ENCODE data around the gene SPTY2D1.
A peak's percentile ranks its signal among the peaks of the same experiment; 100 is the strongest.
"Not testable (repeated sequence)": the region's sequence is repeated elsewhere in the genome, so short reads cannot be mapped to it uniquely, and the experiment has no call there.

SPTY2D1 gene

GRCh38 chr11:18634140-18635032, at the start of gene SPTY2D1:
TSS of gene SPTY2D1 (minus strand) at chr11:18634342. CDS start at chr11:18634257, 85 bp downstream.
- no peaks in the 10 kb centered on the region for H3K4me1 ChIP-seq (ENCODE audit: insufficient read depth, insufficient read length)
- H3K9me3 ChIP-seq (ENCODE audit: insufficient read depth, low read length), result no peaks in the 10 kb centered on the region
- no peaks in the 10 kb centered on the region for H3K36me3 ChIP-seq (ENCODE audit: insufficient read depth, insufficient read length, low read length)
- H3K9ac ChIP-seq (ENCODE audit: insufficient read length, low read depth), result peak within 1 kb of the TSS; percentile 93
- peak; percentile 94 for DNase-seq (ENCODE audit: low read depth, low spot score)
- peak within 1 kb of the TSS; percentile 94 for H3K4me3 ChIP-seq (ENCODE audit: insufficient read length, low read depth)
- TF ChIP-seq YY1 (IDR thresholded peaks at IDR 0.05; ENCODE audit: insufficient read depth, insufficient read length) (no peak), SUZ12 (IDR thresholded peaks at IDR 0.05; ENCODE audit: extremely low read depth, insufficient read depth, insufficient read length) (no peak), ZNF274 (IDR thresholded peaks at IDR 0.05; ENCODE audit: low read depth, low read length) (no peak)
- no peaks in the 10 kb centered on the region for H3K27me3 ChIP-seq (ENCODE audit: insufficient read depth, insufficient read length)

GRCh38 chr11:18682466-18682865, 48.3 kb upstream of the SPTY2D1 start:
- Histone ChIP-seq H3K4me1 (ENCODE audit: insufficient read depth, insufficient read length) (no peaks in the 10 kb centered on the region), H3K36me3 (ENCODE audit: insufficient read depth, insufficient read length, low read length) (no peaks in the 10 kb centered on the region), H3K9ac (ENCODE audit: insufficient read length, low read depth) (no peak overlapping the region), H3K27me3 (ENCODE audit: insufficient read depth, insufficient read length) (no peaks in the 10 kb centered on the region), H3K4me3 (ENCODE audit: insufficient read length, low read depth) (no peak overlapping the region), H3K9me3 (ENCODE audit: insufficient read depth, low read length) (no peaks in the 10 kb centered on the region)
- TF ChIP-seq ZNF274 (IDR thresholded peaks at IDR 0.05; ENCODE audit: low read depth, low read length), result no peak
- no peak for TF ChIP-seq SUZ12 (IDR thresholded peaks at IDR 0.05; ENCODE audit: extremely low read depth, insufficient read depth, insufficient read length)
- DNase-seq (ENCODE audit: low read depth, low spot score), result no peak

- not testable (repeated sequence) for H3K27me3 ChIP-seq (ENCODE audit: insufficient read depth, insufficient read length); H3K36me3 ChIP-seq (ENCODE audit: insufficient read depth, insufficient read length, low read length); H3K9ac ChIP-seq (ENCODE audit: insufficient read length, low read depth); H3K4me3 ChIP-seq (ENCODE audit: insufficient read length, low read depth); H3K4me1 ChIP-seq (ENCODE audit: insufficient read depth, insufficient read length); H3K9me3 ChIP-seq (ENCODE audit: insufficient read depth, low read length); DNase-seq (ENCODE audit: low read depth, low spot score)
Measured at GRCh38 chr11:18681949-18682348, 47.8 kb upstream of the SPTY2D1 start.

- TF ChIP-seq SUZ12 (IDR thresholded peaks at IDR 0.05; ENCODE audit: extremely low read depth, insufficient read depth, insufficient read length) (no peak), ZNF274 (IDR thresholded peaks at IDR 0.05; ENCODE audit: low read depth, low read length) (no peak), YY1 (IDR thresholded peaks at IDR 0.05; ENCODE audit: insufficient read depth, insufficient read length) (no peak)
- no peaks in the 10 kb centered on the region for H3K4me1 ChIP-seq (ENCODE audit: insufficient read depth, insufficient read length)
- H3K9ac ChIP-seq (ENCODE audit: insufficient read length, low read depth), result no peak overlapping the region
- no peaks in the 10 kb centered on the region for H3K36me3 ChIP-seq (ENCODE audit: insufficient read depth, insufficient read length, low read length)
- no peak for DNase-seq (ENCODE audit: low read depth, low spot score)
- H3K4me3 ChIP-seq (ENCODE audit: insufficient read length, low read depth), result no peak overlapping the region
- H3K27me3 ChIP-seq (ENCODE audit: insufficient read depth, insufficient read length), result no peaks in the 10 kb centered on the region
- no peaks in the 10 kb centered on the region for H3K9me3 ChIP-seq (ENCODE audit: insufficient read depth, low read length)
Measured at GRCh38 chr11:18677560-18677959, 43.4 kb upstream of the SPTY2D1 start.

GRCh38 chr11:18676803-18677202, 42.7 kb upstream of the SPTY2D1 start:
- TF ChIP-seq YY1 (IDR thresholded peaks at IDR 0.05; ENCODE audit: insufficient read depth, insufficient read length) (no peak), ZNF274 (IDR thresholded peaks at IDR 0.05; ENCODE audit: low read depth, low read length) (no peak), SUZ12 (IDR thresholded peaks at IDR 0.05; ENCODE audit: extremely low read depth, insufficient read depth, insufficient read length) (no peak)
- H3K9me3 ChIP-seq (ENCODE audit: insufficient read depth, low read length), result no peaks in the 10 kb centered on the region
- no peak overlapping the region for H3K4me3 ChIP-seq (ENCODE audit: insufficient read length, low read depth)
- no peak overlapping the region for H3K9ac ChIP-seq (ENCODE audit: insufficient read length, low read depth)
- no peaks in the 10 kb centered on the region for H3K4me1 ChIP-seq (ENCODE audit: insufficient read depth, insufficient read length)
- no peaks in the 10 kb centered on the region for H3K36me3 ChIP-seq (ENCODE audit: insufficient read depth, insufficient read length, low read length)
- H3K27me3 ChIP-seq (ENCODE audit: insufficient read depth, insufficient read length), result no peaks in the 10 kb centered on the region
- DNase-seq (ENCODE audit: low read depth, low spot score), result no peak

- H3K36me3 ChIP-seq (ENCODE audit: insufficient read depth, insufficient read length, low read length); H3K4me1 ChIP-seq (ENCODE audit: insufficient read depth, insufficient read length); H3K4me3 ChIP-seq (ENCODE audit: insufficient read length, low read depth); H3K9me3 ChIP-seq (ENCODE audit: insufficient read depth, low read length); DNase-seq (ENCODE audit: low read depth, low spot score); H3K9ac ChIP-seq (ENCODE audit: insufficient read length, low read depth); H3K27me3 ChIP-seq (ENCODE audit: insufficient read depth, insufficient read length): not testable (repeated sequence)
Measured at GRCh38 chr11:18672209-18672608, 38.1 kb upstream of the SPTY2D1 start.

- H3K36me3 ChIP-seq (ENCODE audit: insufficient read depth, insufficient read length, low read length), result no peaks in the 10 kb centered on the region
Measured at GRCh38 chr11:18671246-18671645, 37.1 kb upstream of the SPTY2D1 start.

More at GRCh38 chr11:18671246-18671645, 37.1 kb upstream of the SPTY2D1 start:
- Histone ChIP-seq H3K9me3 (ENCODE audit: insufficient read depth, low read length) (no peaks in the 10 kb centered on the region), H3K27me3 (ENCODE audit: insufficient read depth, insufficient read length) (no peaks in the 10 kb centered on the region), H3K4me1 (ENCODE audit: insufficient read depth, insufficient read length) (no peaks in the 10 kb centered on the region), H3K4me3 (ENCODE audit: insufficient read length, low read depth) (no peak overlapping the region), H3K9ac (ENCODE audit: insufficient read length, low read depth) (no peak overlapping the region)
- no peak for DNase-seq (ENCODE audit: low read depth, low spot score)
- no peak for TF ChIP-seq ZNF274 (IDR thresholded peaks at IDR 0.05; ENCODE audit: low read depth, low read length)
- no peak for TF ChIP-seq SUZ12 (IDR thresholded peaks at IDR 0.05; ENCODE audit: extremely low read depth, insufficient read depth, insufficient read length)
- no peak for TF ChIP-seq YY1 (IDR thresholded peaks at IDR 0.05; ENCODE audit: insufficient read depth, insufficient read length)

Data from NT2/D1 (cell line).